CD14-positive monocyte (primary cell): ENCODE measurements around the gene CELSR3. TPM values are rescaled to one million over a fixed set of nuclear protein-coding genes. Genes with fewer than 3 reads are reported as not detected.

Experiments used
- DNase-seq, 3 donors: peaks; one replicate each; pipeline ENCODE4 v3.0.0-alpha.2; 2011 to 2022
- H2AFZ ChIP-seq: 2 replicates; pipeline ENCODE4 v1.6.0; 2012; ENCODE audit warnings: mild to moderate bottlenecking, low read depth, low read length, inconsistent platforms; ENCODE audit not compliant: insufficient read depth, poor library complexity, severe bottlenecking
- H3K27ac ChIP-seq, 2 donors: 1 replicate in 1 of 2; 2 replicates in 1 of 2; pipeline ENCODE4 v1.5.1; 2012 to 2013; ENCODE audit warnings: low read length in 2 of 2, control low read depth in 1 of 2, inconsistent platforms in 1 of 2, low read depth in 1 of 2, mild to moderate bottlenecking in 1 of 2
- H3K27me3 ChIP-seq, 2 donors: one replicate each; pipeline versions ENCODE4 v1.6.0 to v1.6.1; 2011 to 2013; ENCODE audit warnings: low read length in 2 of 2; ENCODE audit not compliant: control insufficient read depth in 2 of 2, insufficient read depth in 2 of 2
- H3K36me3 ChIP-seq, 2 donors: replicated peaks in 1 of 2; 1 replicate in 1 of 2; 2 replicates in 1 of 2; pipeline versions ENCODE4 v1.5.1 to v1.6.1; 2012 to 2013; ENCODE audit warnings: low read length in 2 of 2, control low read depth in 1 of 2, inconsistent platforms in 1 of 2, mild to moderate bottlenecking in 1 of 2; ENCODE audit not compliant: insufficient read depth in 2 of 2, control insufficient read depth in 1 of 2
- H3K4me1 ChIP-seq, 2 donors: 1 replicate in 1 of 2; 2 replicates in 1 of 2; pipeline versions ENCODE4 v1.5.1 to v1.6.1; 2012 to 2013; ENCODE audit warnings: low read length in 2 of 2, control low read depth in 1 of 2, inconsistent platforms in 1 of 2, mild to moderate bottlenecking in 1 of 2, moderate library complexity in 1 of 2; ENCODE audit not compliant: insufficient read depth in 2 of 2, control insufficient read depth in 1 of 2
- H3K4me2 ChIP-seq: replicated peaks from 2 replicates; pipeline ENCODE3; 2012; ENCODE audit warnings: low read length, moderate library complexity, mild to moderate bottlenecking; ENCODE audit not compliant: poor library complexity, severe bottlenecking; ENCODE audit errors: extremely low read depth
- H3K4me3 ChIP-seq, 3 experiments: fragments of 200-600 bp in 1 of 3; sonication (generic) in 1 of 3; replicated peaks in 1 of 3; 1 replicate in 2 of 3; 2 replicates in 1 of 3; pipeline ENCODE4 v1.5.1; 2011 to 2013; ENCODE audit warnings: low read length in 3 of 3, mild to moderate bottlenecking in 3 of 3, control low read depth in 2 of 3, low read depth in 2 of 3, inconsistent platforms in 1 of 3, moderate library complexity in 1 of 3
- H3K79me2 ChIP-seq: 2 replicates; pipeline ENCODE4 v1.6.0; 2012; ENCODE audit warnings: mild to moderate bottlenecking, control low read depth, inconsistent platforms, low read length, moderate library complexity; ENCODE audit not compliant: insufficient read depth
- H3K9ac ChIP-seq: 2 replicates; pipeline ENCODE4 v1.6.0; 2017; ENCODE audit warnings: low read length, mild to moderate bottlenecking; ENCODE audit not compliant: insufficient read depth, poor library complexity, severe bottlenecking
- H3K9me3 ChIP-seq, 2 donors: replicated peaks in 1 of 2; 1 replicate in 1 of 2; 2 replicates in 1 of 2; pipeline versions ENCODE4 v1.5.1 to v1.6.1; 2012 to 2013; ENCODE audit warnings: low read length in 2 of 2, control low read depth in 1 of 2; ENCODE audit not compliant: control insufficient read depth in 1 of 2, insufficient read depth in 1 of 2
- H4K20me1 ChIP-seq: 2 replicates; pipeline ENCODE4 v1.6.0; 2012; ENCODE audit warnings: mild to moderate bottlenecking, low read length, control low read depth, moderate library complexity; ENCODE audit not compliant: insufficient read depth
- H3K27ac Mint-ChIP-seq, 7 donors: one replicate each; pipeline ENCODE4 v1.8.0; 2020; ENCODE audit warnings: mild to moderate bottlenecking in 7 of 7, mixed read lengths in 7 of 7, moderate library complexity in 6 of 7, inconsistent platforms in 2 of 7
- H3K27me3 Mint-ChIP-seq, 3 donors: one replicate each; pipeline ENCODE4 v1.8.0; 2021 to 2022; ENCODE audit warnings: low read depth in 3 of 3, mild to moderate bottlenecking in 3 of 3, mixed read lengths in 3 of 3, moderate library complexity in 3 of 3, inconsistent platforms in 1 of 3
- H3K36me3 Mint-ChIP-seq, 2 donors: one replicate each; pipeline ENCODE4 v1.8.0; 2020; ENCODE audit warnings: mixed read lengths in 2 of 2, inconsistent platforms in 1 of 2, mild to moderate bottlenecking in 1 of 2
- H3K4me1 Mint-ChIP-seq: one replicate; pipeline ENCODE4 v1.8.0; 2020; ENCODE audit warnings: mild to moderate bottlenecking, mixed read lengths
- H3K4me3 Mint-ChIP-seq, 2 donors: one replicate each; pipeline ENCODE4 v1.8.0; 2020; ENCODE audit warnings: mild to moderate bottlenecking in 2 of 2, mixed read lengths in 2 of 2, moderate library complexity in 1 of 2
- H3K9me3 Mint-ChIP-seq, 7 donors: one replicate each; pipeline ENCODE4 v1.8.0; 2020 to 2022; ENCODE audit warnings: mixed read lengths in 7 of 7, mild to moderate bottlenecking in 6 of 7, moderate library complexity in 6 of 7, inconsistent platforms in 2 of 7
- WGBS: methylation state at CpG from one replicate; pipeline ENCODE4 v1.1.5; 2013; ENCODE audit warnings: missing lambda C conversion rate; ENCODE audit not compliant: insufficient coverage; 5-methylcytosine and 5-hydroxymethylcytosine counted together
- intact Hi-C, 2 donors: fragments of 100-400 bp; cut with micrococcal nuclease; formaldehyde crosslinking; loops; one replicate each; pipeline versions ENCODE4 v1.15.0 to v1.15.1; 2023
- polyA plus RNA-seq, 3 donors: library from polyadenylated mRNA; depleted of rRNA in 1 of 3; unstranded in 2 of 3; stranded (reverse) in 1 of 3; fragments of 300-500 nt in 2 of 3; fragments of >200 nt in 1 of 3; fragmentation: Illumina TruSeq in 2 of 3; gene quantifications; 1 replicate in 2 of 3; 2 replicates in 1 of 3; pipeline ENCODE4 v1.2.3, GENCODE V29; 2012 to 2021
- small RNA-seq: library from RNA; depleted of rRNA; stranded (forward); fragments of <200 nt; gene quantifications from one replicate; pipeline ENCODE3, GENCODE V24; 2012; ENCODE audit warnings: low read depth; ENCODE audit not compliant: insufficient read length
- TF ChIP-seq, protein P1 (sequence below): fragments of 200-600 bp; IDR thresholded peaks from one replicate; pipeline ENCODE4 v1.8.0; 2022; ENCODE audit warnings: antibody characterized with exemption, mild to moderate bottlenecking

The CELSR3 gene
- polyA plus RNA-seq, 3 donors: 0.95 TPM; not detected in 2

DNA sequence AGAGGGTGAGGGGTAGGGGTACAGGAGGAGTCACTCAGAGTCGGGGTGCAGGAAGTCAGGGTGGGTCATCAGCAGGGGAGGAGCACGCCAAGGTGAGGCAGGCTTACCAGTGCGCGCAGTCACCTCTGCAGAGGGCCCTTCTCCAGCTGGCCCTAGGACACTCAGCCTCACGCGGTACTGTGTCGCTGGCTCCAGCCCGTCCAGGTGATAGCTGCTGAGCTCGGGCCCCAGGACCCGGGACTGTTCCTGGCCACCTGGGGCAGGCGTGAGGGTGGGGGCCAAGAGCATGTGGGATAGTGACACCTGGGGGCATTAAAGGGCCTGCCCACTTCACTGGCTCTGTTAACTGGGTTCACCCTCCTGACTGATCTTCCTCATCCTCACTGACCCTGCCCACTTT lies 75.0 kb downstream of the CELSR3 start:
- TF ChIP-seq, protein P1, sequence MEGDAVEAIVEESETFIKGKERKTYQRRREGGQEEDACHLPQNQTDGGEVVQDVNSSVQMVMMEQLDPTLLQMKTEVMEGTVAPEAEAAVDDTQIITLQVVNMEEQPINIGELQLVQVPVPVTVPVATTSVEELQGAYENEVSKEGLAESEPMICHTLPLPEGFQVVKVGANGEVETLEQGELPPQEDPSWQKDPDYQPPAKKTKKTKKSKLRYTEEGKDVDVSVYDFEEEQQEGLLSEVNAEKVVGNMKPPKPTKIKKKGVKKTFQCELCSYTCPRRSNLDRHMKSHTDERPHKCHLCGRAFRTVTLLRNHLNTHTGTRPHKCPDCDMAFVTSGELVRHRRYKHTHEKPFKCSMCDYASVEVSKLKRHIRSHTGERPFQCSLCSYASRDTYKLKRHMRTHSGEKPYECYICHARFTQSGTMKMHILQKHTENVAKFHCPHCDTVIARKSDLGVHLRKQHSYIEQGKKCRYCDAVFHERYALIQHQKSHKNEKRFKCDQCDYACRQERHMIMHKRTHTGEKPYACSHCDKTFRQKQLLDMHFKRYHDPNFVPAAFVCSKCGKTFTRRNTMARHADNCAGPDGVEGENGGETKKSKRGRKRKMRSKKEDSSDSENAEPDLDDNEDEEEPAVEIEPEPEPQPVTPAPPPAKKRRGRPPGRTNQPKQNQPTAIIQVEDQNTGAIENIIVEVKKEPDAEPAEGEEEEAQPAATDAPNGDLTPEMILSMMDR: no peak
- Mint-ChIP-seq H3K36me3 (no peaks in the 10 kb centered on the region), H3K4me1 (no peaks in the 10 kb centered on the region), H3K4me3 (peak overlapping the region in 1 of 2 donors; percentile 42), H3K27me3 (peaks cover 17 to 33% (median 31%) of the 10 kb centered on the region in 3 donors), H3K9me3 (peaks cover 0 to 3% (median 0%) of the 10 kb centered on the region in 7 donors), H3K27ac (no peak overlapping the region)
- no peak overlapping the region for H3K4me2 ChIP-seq
- H3K79me2 ChIP-seq: no peaks in the 10 kb centered on the region
- H3K9me3 ChIP-seq: no peaks in the 10 kb centered on the region
- no peak overlapping the region for H2AFZ ChIP-seq
- no peak for DNase-seq
- H3K9ac ChIP-seq: no peak overlapping the region
- intact Hi-C loops: no loop called here
- H3K36me3 ChIP-seq: no peaks in the 10 kb centered on the region
- H4K20me1 ChIP-seq: no peaks in the 10 kb centered on the region
- H3K4me1 ChIP-seq: no peaks in the 10 kb centered on the region
- H3K27ac ChIP-seq: no peak overlapping the region
- WGBS: 85% methylated on average over 10 of the region's 11 CpGs
- H3K4me3 ChIP-seq: no peak overlapping the region
- H3K27me3 ChIP-seq: peaks cover 0 to 17% of the 10 kb centered on the region in 2 donors

Small RNAs within 50 kb of the gene (small RNA-seq; reads per million reads assigned to genes)
- gene AC141002.1: not detected

Other genes with a start within 250 kb of the CELSR3 start
- gene PLXNB1, start 232.8 kb downstream of the CELSR3 start, polyA plus RNA-seq: 1 to 10 TPM in 1 of 3 donors, under 1 TPM in 1, not detected in 1; 0.14 to 4.3 TPM
- 1 to 10 TPM; 3.6 to 5.9 (median 5.4) TPM for gene CCDC51, start 222.8 kb downstream of the CELSR3 start, polyA plus RNA-seq
- 100 to 1,000 TPM; 301 to 559 (median 478) TPM for gene TMA7, start 222.6 kb downstream of the CELSR3 start, polyA plus RNA-seq
- gene ATRIP, start 216.1 kb downstream of the CELSR3 start, polyA plus RNA-seq: 1 to 10 TPM; 1.8 to 4.7 (median 2.8) TPM
- gene SHISA5, start 158.7 kb downstream of the CELSR3 start, polyA plus RNA-seq: 100 to 1,000 TPM; 147 to 266 (median 242) TPM
- 10 to 100 TPM; 32.2 to 44.9 (median 34.9) TPM for gene PFKFB4, start 106.1 kb downstream of the CELSR3 start, polyA plus RNA-seq
- under 1 TPM in 1 of 3 donors, not detected in 2; 0.61 TPM for gene UCN2, start 99.1 kb downstream of the CELSR3 start, polyA plus RNA-seq
- gene COL7A1, start 67.6 kb downstream of the CELSR3 start, polyA plus RNA-seq: 1 to 10 TPM in 1 of 3 donors, under 1 TPM in 1, not detected in 1; 0.37 to 1.9 TPM
- 100 to 1,000 TPM; 326 to 409 (median 350) TPM for gene UQCRC1, start 53.2 kb downstream of the CELSR3 start, polyA plus RNA-seq
- under 1 TPM in 1 of 3 donors, not detected in 2; 0.21 TPM for gene TMEM89, start 41.1 kb downstream of the CELSR3 start, polyA plus RNA-seq
- gene SLC26A6, start 27.4 kb downstream of the CELSR3 start, polyA plus RNA-seq: 10 to 100 TPM; 16.3 to 92.8 (median 20.4) TPM
- gene NCKIPSD, start 23.0 kb upstream of the CELSR3 start, polyA plus RNA-seq: 10 to 100 TPM in 1 of 3 donors, 1 to 10 TPM in 2; 4.2 to 14.8 (median 4.3) TPM
- 10 to 100 TPM; 16.5 to 53.8 (median 18.7) TPM for gene IP6K2, start 54.3 kb upstream of the CELSR3 start, polyA plus RNA-seq
- gene PRKAR2A, start 185.0 kb upstream of the CELSR3 start, polyA plus RNA-seq: 10 to 100 TPM in 2 of 3 donors, 1 to 10 TPM in 1; 7.5 to 13.0 (median 12.3) TPM
- 10 to 100 TPM; 43.6 to 60.8 (median 56.1) TPM for gene SLC25A20, start 236.0 kb upstream of the CELSR3 start, polyA plus RNA-seq